ENCODE data around the gene FMR1. TPM values are rescaled to one million over a fixed set of nuclear protein-coding genes. Genes with fewer than 3 reads are reported as not detected.

Gene FMR1
- total RNA-seq, 2 experiments from 2014 or later: 27.2 to 28.2 TPM

- intact Hi-C loops (cut with micrococcal nuclease): no loop called here
- POLR2A ChIA-PET: no interaction called here
- ATAC-seq: no peak
- Mint-ChIP-seq H3K27me3 (no peaks in the 10 kb centered on the region), H3K4me1 (ENCODE audit: low read depth) (no peaks in the 10 kb centered on the region), H3K27ac (no peak overlapping the region), H3K36me3 (ENCODE audit: low read depth) (no peaks in the 10 kb centered on the region), H3K4me3 (no peak overlapping the region), H3K9me3 (peaks cover 7% of the 10 kb centered on the region)
- no peak for DNase-seq
- no peak for TF ChIP-seq CTCF (IDR thresholded peaks at IDR 0.05)
- CTCF ChIA-PET: no interaction called here
These were observed 26.8 kb upstream of the FMR1 start for GRCh38 chrX:147884958-147885357.

GRCh38 chrX:147890756-147891155 is 21.0 kb upstream of the FMR1 start:
- no peak for TF ChIP-seq CTCF (IDR thresholded peaks at IDR 0.05)

GRCh38 chrX:147891896-147892295 is 19.8 kb upstream of the FMR1 start:
- Mint-ChIP-seq H3K27me3 (no peaks in the 10 kb centered on the region), H3K36me3 (ENCODE audit: low read depth) (no peaks in the 10 kb centered on the region), H3K4me3 (no peak overlapping the region), H3K27ac (no peak overlapping the region), H3K9me3 (peaks cover 7% of the 10 kb centered on the region), H3K4me1 (ENCODE audit: low read depth) (no peaks in the 10 kb centered on the region)
- intact Hi-C loops (cut with micrococcal nuclease): no loop called here
- TF ChIP-seq CTCF (IDR thresholded peaks at IDR 0.05): no peak
- DNase-seq: no peak
- no peak for ATAC-seq
- ChIA-PET POLR2A (no interaction called here), CTCF (no interaction called here)

More at GRCh38 chrX:147890756-147891155, 21.0 kb upstream of the FMR1 start:
- ChIA-PET CTCF (no interaction called here), POLR2A (no interaction called here)
- H3K4me1 Mint-ChIP-seq (ENCODE audit: low read depth): no peaks in the 10 kb centered on the region
- no peaks in the 10 kb centered on the region for H3K36me3 Mint-ChIP-seq (ENCODE audit: low read depth)
- H3K27me3 Mint-ChIP-seq: no peaks in the 10 kb centered on the region
- no peak for DNase-seq
- H3K27ac Mint-ChIP-seq: no peak overlapping the region
- H3K9me3 Mint-ChIP-seq: peaks cover 7% of the 10 kb centered on the region
- no peak overlapping the region for H3K4me3 Mint-ChIP-seq
- no peak for ATAC-seq
- intact Hi-C loops (cut with micrococcal nuclease): no loop called here

- ATAC-seq: no peak
- no peak for TF ChIP-seq CTCF (IDR thresholded peaks at IDR 0.05)
- no peak overlapping the region for H3K27ac Mint-ChIP-seq
- ChIA-PET POLR2A (no interaction called here), CTCF (no interaction called here)
- H3K27me3 Mint-ChIP-seq: no peaks in the 10 kb centered on the region
- no peaks in the 10 kb centered on the region for H3K4me1 Mint-ChIP-seq (ENCODE audit: low read depth)
- intact Hi-C loops (cut with micrococcal nuclease): no loop called here
- peaks cover 1% of the 10 kb centered on the region for H3K9me3 Mint-ChIP-seq
- H3K4me3 Mint-ChIP-seq: no peak overlapping the region
- no peaks in the 10 kb centered on the region for H3K36me3 Mint-ChIP-seq (ENCODE audit: low read depth)
- DNase-seq: no peak
These were observed 18.0 kb upstream of the FMR1 start for GRCh38 chrX:147893741-147894140.

GRCh38 chrX:147894366-147894963 is 17.3 kb upstream of the FMR1 start:
- ChIA-PET CTCF (no interaction called here), POLR2A (no interaction called here)
- H3K4me3 Mint-ChIP-seq: no peak overlapping the region
- no peak for TF ChIP-seq CTCF (IDR thresholded peaks at IDR 0.05)
- intact Hi-C loops (cut with micrococcal nuclease): no loop called here
- H3K36me3 Mint-ChIP-seq (ENCODE audit: low read depth): no peaks in the 10 kb centered on the region
- H3K27ac Mint-ChIP-seq: no peak overlapping the region
- no peaks in the 10 kb centered on the region for H3K4me1 Mint-ChIP-seq (ENCODE audit: low read depth)
- DNase-seq: no peak
- H3K9me3 Mint-ChIP-seq: no peaks in the 10 kb centered on the region
- no peaks in the 10 kb centered on the region for H3K27me3 Mint-ChIP-seq
- ATAC-seq: no peak
